Gastrocnemius medialis (tissue), 4 donors: Measurements from ENCODE around the gene NUP50. TPM values are rescaled to one million over a fixed set of nuclear protein-coding genes. Genes with fewer than 3 reads are reported as not detected.

Experiments
- ATAC-seq, 2 donors: fragments of 150-250 bp; one replicate each; pipeline ENCODE4 v1.9.1; 2016
- DNase-seq, 2 donors: peaks; one replicate each; pipeline ENCODE4 v3.0.0-alpha.2; 2019
- H3K27ac ChIP-seq, 4 donors: fragments of 200-600 bp; sonication (generic); 1 replicate in 1 of 4; 2 replicates in 3 of 4; pipeline ENCODE4 v1.5.1; 2016 to 2018; ENCODE audit warnings: mild to moderate bottlenecking in 2 of 4, moderate library complexity in 1 of 4
- H3K27me3 ChIP-seq, 3 donors: fragments of 200-600 bp; sonication (generic) in 2 of 3; 1 replicate in 1 of 3; 2 replicates in 2 of 3; pipeline versions ENCODE4 v1.5.1 to v1.6.0; 2016 to 2019; ENCODE audit warnings: mild to moderate bottlenecking in 1 of 3, moderate library complexity in 1 of 3
- H3K36me3 ChIP-seq, 2 donors: fragments of 200-600 bp; sonication (generic) in 1 of 2; one replicate each; pipeline ENCODE4 v1.5.1; 2017 to 2018
- H3K4me1 ChIP-seq, 2 donors: fragments of 200-600 bp; sonication (generic) in 1 of 2; one replicate each; pipeline ENCODE4 v1.5.1; 2016 to 2017; ENCODE audit warnings: mild to moderate bottlenecking in 2 of 2
- H3K4me3 ChIP-seq, 4 donors: fragments of 200-600 bp; sonication (generic) in 3 of 4; 1 replicate in 1 of 4; 2 replicates in 3 of 4; pipeline ENCODE4 v1.5.1; 2016 to 2019; ENCODE audit warnings: mild to moderate bottlenecking in 2 of 4
- H3K9me3 ChIP-seq, 3 donors: fragments of 200-600 bp; sonication (generic) in 2 of 3; 1 replicate in 1 of 3; 2 replicates in 2 of 3; pipeline ENCODE4 v1.5.1; 2016 to 2019
- POLR2A ChIP-seq, 2 donors: fragments of 450-650 bp; IDR thresholded peaks; one replicate each; pipeline ENCODE4 v1.6.1; 2017; ENCODE audit warnings: antibody characterized with exemption in 2 of 2, mild to moderate bottlenecking in 2 of 2, moderate library complexity in 2 of 2
- in situ Hi-C, 4 donors: fragments of 200-750 bp; cut with MboI; loops; one replicate each; pipeline versions ENCODE4 v1.15.0 to v1.8.0; 2017; ENCODE audit warnings: low sequenced_read_pairs in 4 of 4
- intact Hi-C: fragments of 100-400 bp; cut with DNase I; formaldehyde crosslinking; loops from one replicate; pipeline ENCODE4 v1.15.1; 2023; ENCODE audit warnings: low total_unique reads
- total RNA-seq, 4 donors: library from RNA; depleted of rRNA; stranded (reverse); fragments of >200 nt; gene quantifications; one replicate each; pipeline versions ENCODE4 v1.1.0 to v1.2.3, GENCODE V29; 2016
- TF ChIP-seq, protein P1 (sequence below), 5 experiments: fragments of 450-650 bp in 3 of 5; fragments of 200-600 bp in 2 of 5; sonication (generic) in 2 of 5; IDR thresholded peaks in 4 of 5; conservative IDR thresholded peaks in 1 of 5; 1 replicate in 4 of 5; 2 replicates in 1 of 5; pipeline ENCODE4 v1.5.1; 2016 to 2019; ENCODE audit warnings: antibody characterized with exemption in 5 of 5, mild to moderate bottlenecking in 3 of 5, moderate library complexity in 3 of 5

Gene NUP50
- total RNA-seq, 4 donors from 2014 or later = 18.0 to 30.6 (median 26.3) TPM

DNA sequence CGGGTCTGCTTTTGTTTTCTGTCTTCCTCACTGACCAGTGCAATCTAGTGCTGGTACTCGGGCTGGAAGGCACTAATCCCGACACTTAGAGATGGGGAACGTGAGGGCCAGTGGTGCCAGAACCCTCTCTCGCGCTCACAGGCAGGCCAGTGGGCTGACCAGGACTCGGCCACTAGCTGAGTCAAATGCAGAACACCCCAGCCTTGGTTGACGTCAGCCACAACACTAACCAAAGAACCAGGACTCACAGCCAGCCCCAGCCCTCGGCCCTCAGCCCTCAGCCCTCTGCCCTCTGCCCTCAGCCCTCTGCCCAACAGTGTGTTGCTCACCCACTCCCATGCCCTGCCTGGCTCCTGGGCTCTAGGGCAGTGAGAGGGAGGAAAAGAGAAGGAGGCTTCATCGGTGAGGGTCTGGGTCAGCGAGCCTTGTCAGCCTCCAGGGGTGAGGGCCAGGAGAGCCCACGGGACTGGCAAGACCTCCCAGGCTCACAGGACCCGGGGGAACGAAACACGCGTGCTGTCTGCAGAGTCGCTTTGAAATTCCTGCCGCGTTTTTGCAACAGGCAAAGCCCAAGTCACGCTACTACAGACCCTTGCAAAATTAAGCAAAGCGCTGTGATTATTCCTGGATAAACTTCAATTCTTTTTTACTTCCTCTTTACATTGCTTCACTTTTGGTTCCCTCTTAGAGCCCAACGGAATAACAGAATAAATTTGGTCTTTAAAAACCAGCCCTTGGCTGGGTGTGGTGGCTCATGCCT lies 49.4 kb downstream of the NUP50 start:
- ATAC-seq (peak in 1 of 2 donors; percentile 30), DNase-seq (no peak)
- Histone ChIP-seq H3K36me3 (no peaks in the 10 kb centered on the region), H3K4me3 (peak overlapping the region; percentile 55 to 66 (median 56)), H3K4me1 (peaks cover 13 to 17% of the 10 kb centered on the region in 2 donors), H3K9me3 (no peaks in the 10 kb centered on the region), H3K27ac (peak overlapping the region; percentile 15 to 67 (median 66)), H3K27me3 (no peaks in the 10 kb centered on the region)
- in situ Hi-C loops = no loop called here
- TF ChIP-seq, protein P1, sequence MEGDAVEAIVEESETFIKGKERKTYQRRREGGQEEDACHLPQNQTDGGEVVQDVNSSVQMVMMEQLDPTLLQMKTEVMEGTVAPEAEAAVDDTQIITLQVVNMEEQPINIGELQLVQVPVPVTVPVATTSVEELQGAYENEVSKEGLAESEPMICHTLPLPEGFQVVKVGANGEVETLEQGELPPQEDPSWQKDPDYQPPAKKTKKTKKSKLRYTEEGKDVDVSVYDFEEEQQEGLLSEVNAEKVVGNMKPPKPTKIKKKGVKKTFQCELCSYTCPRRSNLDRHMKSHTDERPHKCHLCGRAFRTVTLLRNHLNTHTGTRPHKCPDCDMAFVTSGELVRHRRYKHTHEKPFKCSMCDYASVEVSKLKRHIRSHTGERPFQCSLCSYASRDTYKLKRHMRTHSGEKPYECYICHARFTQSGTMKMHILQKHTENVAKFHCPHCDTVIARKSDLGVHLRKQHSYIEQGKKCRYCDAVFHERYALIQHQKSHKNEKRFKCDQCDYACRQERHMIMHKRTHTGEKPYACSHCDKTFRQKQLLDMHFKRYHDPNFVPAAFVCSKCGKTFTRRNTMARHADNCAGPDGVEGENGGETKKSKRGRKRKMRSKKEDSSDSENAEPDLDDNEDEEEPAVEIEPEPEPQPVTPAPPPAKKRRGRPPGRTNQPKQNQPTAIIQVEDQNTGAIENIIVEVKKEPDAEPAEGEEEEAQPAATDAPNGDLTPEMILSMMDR (IDR thresholded peaks at IDR 0.05 in 4 of 5, conservative IDR thresholded peaks at IDR 0.05 in 1 of 5) = no peak
- TF ChIP-seq POLR2A (IDR thresholded peaks at IDR 0.05) = no peak
- intact Hi-C loops = no loop called here

DNA sequence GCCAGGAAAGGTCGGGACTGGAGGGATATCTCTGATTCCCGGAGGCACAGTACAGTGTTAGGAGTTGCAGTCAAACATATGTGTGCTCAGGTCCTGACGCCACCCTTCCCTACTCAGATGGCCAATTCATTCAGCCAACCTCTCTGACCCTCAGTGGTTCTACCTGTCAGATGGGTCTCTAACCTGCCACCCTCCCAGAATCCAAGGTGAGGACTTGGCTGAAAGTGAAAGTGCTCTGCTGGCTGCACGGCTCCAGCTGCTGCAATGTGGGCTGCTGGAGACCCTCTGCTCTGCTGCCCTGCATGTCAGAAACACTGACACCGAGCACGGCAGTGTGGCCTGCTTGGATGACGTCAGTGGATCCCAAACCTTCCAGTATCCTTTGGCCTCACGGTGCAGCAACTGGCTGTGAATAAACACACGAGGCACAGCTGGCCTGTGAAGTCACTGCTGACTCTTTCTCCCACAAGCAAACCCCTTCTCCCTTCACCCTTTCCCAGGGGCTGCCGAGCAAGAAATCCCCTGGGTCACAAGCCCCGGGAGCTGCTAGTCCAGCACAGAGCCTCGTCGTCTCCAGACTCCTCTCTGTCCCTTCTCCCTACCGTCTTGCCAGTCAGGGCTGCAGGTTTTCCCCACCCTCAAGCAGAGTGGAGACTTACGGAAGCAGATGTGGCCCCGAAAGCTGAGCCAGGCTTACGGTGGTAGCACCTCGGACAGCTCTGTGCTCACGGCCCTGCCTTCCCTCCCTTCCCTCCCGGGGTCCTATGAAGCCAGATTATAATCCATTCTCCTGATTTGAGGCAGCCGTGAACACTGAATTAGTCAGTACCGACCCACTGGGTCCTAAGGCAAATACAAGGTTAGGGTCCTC lies 52.6 kb downstream of the NUP50 start:
- in situ Hi-C loops = no loop called here

DNA sequence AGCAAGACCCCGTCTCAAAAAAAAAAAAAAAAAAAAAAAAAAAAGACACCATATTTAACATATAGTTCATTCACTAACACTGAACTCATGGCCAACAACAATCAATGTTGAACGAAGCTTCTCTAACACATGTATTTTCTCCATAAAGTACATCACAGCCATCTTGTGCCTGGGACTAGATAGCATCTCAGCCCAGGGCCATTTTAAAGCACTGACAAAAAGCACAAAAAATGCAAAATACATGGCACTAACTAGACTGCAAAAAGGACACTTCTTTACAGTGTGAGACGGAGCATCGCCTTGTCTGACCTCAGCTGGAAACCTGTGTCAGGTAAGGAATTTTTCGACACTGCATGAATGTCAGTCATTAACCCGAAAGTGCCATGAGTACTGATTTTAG lies 53.6 kb downstream of the NUP50 start:
- H3K36me3 ChIP-seq = no peaks in the 10 kb centered on the region
- H3K4me3 ChIP-seq = no peak overlapping the region
- DNase-seq (no peak), ATAC-seq (no peak)
- TF ChIP-seq, protein P1 (IDR thresholded peaks at IDR 0.05 in 4 of 5, conservative IDR thresholded peaks at IDR 0.05 in 1 of 5) = no peak
- TF ChIP-seq POLR2A (IDR thresholded peaks at IDR 0.05) = no peak
- peaks cover 12 to 13% of the 10 kb centered on the region in 2 donors for H3K4me1 ChIP-seq
- H3K27ac ChIP-seq = no peak overlapping the region
- H3K27me3 ChIP-seq = no peaks in the 10 kb centered on the region
- in situ Hi-C loops = no loop called here
- H3K9me3 ChIP-seq = no peaks in the 10 kb centered on the region
- intact Hi-C loops = no loop called here

More for the DNA sequence above, 52.6 kb downstream of the NUP50 start:
- DNase-seq (no peak), ATAC-seq (no peak)
- no peak for TF ChIP-seq POLR2A (IDR thresholded peaks at IDR 0.05)
- TF ChIP-seq, protein P1 (IDR thresholded peaks at IDR 0.05 in 4 of 5, conservative IDR thresholded peaks at IDR 0.05 in 1 of 5) = no peak
- Histone ChIP-seq H3K9me3 (no peaks in the 10 kb centered on the region), H3K4me1 (peaks cover 12 to 13% of the 10 kb centered on the region in 2 donors), H3K27ac (no peak overlapping the region), H3K27me3 (no peaks in the 10 kb centered on the region), H3K36me3 (no peaks in the 10 kb centered on the region), H3K4me3 (no peak overlapping the region)
- intact Hi-C loops = no loop called here

DNA sequence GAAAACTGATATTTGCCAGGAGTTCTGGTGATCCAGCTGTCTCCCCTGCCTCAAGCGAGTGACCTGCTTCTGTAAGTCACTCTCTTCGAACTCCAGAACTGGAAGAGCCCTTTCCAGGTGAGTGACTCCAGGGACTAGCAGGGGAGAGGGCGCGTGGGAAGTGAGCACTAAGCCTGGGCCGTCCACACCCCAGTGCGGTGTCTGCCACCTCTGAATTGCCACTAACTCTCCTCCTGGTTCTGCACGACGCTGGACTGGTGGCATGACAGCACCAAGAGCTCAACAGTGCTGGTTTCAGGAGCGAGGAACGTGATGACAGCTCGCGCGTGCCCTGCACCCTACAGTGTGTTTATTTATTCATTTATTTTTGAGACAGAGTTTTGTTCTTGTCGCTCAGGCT lies 54.1 kb downstream of the NUP50 start:
- H3K9me3 ChIP-seq = no peaks in the 10 kb centered on the region
- intact Hi-C loops (no loop called here), in situ Hi-C loops (no loop called here)
- H3K27ac ChIP-seq = no peak overlapping the region
- TF ChIP-seq POLR2A (IDR thresholded peaks at IDR 0.05) = no peak
- TF ChIP-seq, protein P1 (IDR thresholded peaks at IDR 0.05 in 4 of 5, conservative IDR thresholded peaks at IDR 0.05 in 1 of 5) = no peak
- H3K27me3 ChIP-seq = no peaks in the 10 kb centered on the region
- no peak for ATAC-seq
- no peaks in the 10 kb centered on the region for H3K36me3 ChIP-seq
- H3K4me1 ChIP-seq = peaks cover 9 to 11% of the 10 kb centered on the region in 2 donors
- DNase-seq = no peak
- no peak overlapping the region for H3K4me3 ChIP-seq
